CD4-positive, alpha-beta T cell treated with Interleukin-10 for 1 hour (primary cell): Measurements from ENCODE around the gene FMNL3.

Source experiments
- DNase-seq: peaks from one replicate; pipeline ENCODE4 v3.0.0-alpha.2; 2020

FMNL3 gene

GRCh38 chr12:49673446-49674317, 33.5 kb downstream of the FMNL3 start:
- no peak for DNase-seq

GRCh38 chr12:49672301-49673217, 34.6 kb downstream of the FMNL3 start:
- no peak for DNase-seq

GRCh38 chr12:49671031-49671765, 36.0 kb downstream of the FMNL3 start:
- peak; percentile 80 for DNase-seq

GRCh38 chr12:49669796-49670195, 37.4 kb downstream of the FMNL3 start:
- no peak for DNase-seq

- no peak for DNase-seq
These were observed 39.7 kb downstream of the FMNL3 start for GRCh38 chr12:49667325-49668090.

GRCh38 chr12:49666176-49666575, 41.0 kb downstream of the FMNL3 start:
- DNase-seq, result no peak

GRCh38 chr12:49665384-49665783, 41.8 kb downstream of the FMNL3 start:
- no peak for DNase-seq

GRCh38 chr12:49664591-49665239, 42.5 kb downstream of the FMNL3 start:
- no peak for DNase-seq

GRCh38 chr12:49664167-49664566, 43.0 kb downstream of the FMNL3 start:
- DNase-seq, result no peak

GRCh38 chr12:49662998-49663843, 44.0 kb downstream of the FMNL3 start:
- DNase-seq, result peak; percentile 87

- DNase-seq, result no peak
These were observed 45.5 kb downstream of the FMNL3 start for GRCh38 chr12:49661746-49662145.

GRCh38 chr12:49661191-49661590, 46.0 kb downstream of the FMNL3 start:
- DNase-seq, result no peak

GRCh38 chr12:49659753-49660152, 47.5 kb downstream of the FMNL3 start:
- no peak for DNase-seq

GRCh38 chr12:49658276-49658675, 48.9 kb downstream of the FMNL3 start:
- no peak for DNase-seq

GRCh38 chr12:49655595-49656236, 51.5 kb downstream of the FMNL3 start:
- DNase-seq, result no peak

GRCh38 chr12:49654715-49655114, 52.5 kb downstream of the FMNL3 start:
- DNase-seq, result no peak

- DNase-seq, result no peak
These were observed 54.2 kb downstream of the FMNL3 start for GRCh38 chr12:49652921-49653520.

GRCh38 chr12:49651855-49652254, 55.4 kb downstream of the FMNL3 start:
- DNase-seq, result no peak

- no peak for DNase-seq
These were observed 57.3 kb downstream of the FMNL3 start for GRCh38 chr12:49649892-49650291.

- DNase-seq, result no peak
These were observed 57.8 kb downstream of the FMNL3 start for GRCh38 chr12:49649445-49649844.
